ENCODE measurements around the gene ACIN1.

DNA sequence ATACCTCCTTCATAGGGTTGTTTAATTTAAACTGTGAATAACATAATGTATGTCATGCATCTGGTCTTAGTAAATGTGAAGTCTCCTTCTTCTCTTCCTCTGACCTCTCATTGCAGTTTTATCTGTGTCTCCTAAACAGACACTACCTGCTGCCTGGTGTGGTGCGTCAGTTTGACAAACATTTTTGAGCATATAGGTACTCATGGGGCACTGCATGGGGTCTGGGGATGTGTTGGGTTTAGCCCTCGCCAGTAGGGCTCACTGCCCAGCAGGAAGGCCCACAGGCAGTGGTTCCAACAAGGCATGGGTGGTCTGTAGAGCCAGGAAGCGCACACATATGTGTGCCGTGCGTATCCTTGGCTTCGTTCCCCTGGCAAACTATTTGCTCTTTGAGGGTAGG is 27.1 kb upstream of the ACIN1 start:
- TF ChIP-seq CTCF (IDR thresholded peaks at IDR 0.05; ENCODE audit: low read length) (no peak), EZH2 (IDR thresholded peaks at IDR 0.05; ENCODE audit: borderline replicate concordance, low read length) (no peak)

All from OCI-LY1 (cell line).